ENCODE data around the gene ANKRD30A.
"Not testable (repeated sequence)": the region's sequence is repeated elsewhere in the genome, so short reads cannot be mapped to it uniquely, and the experiment has no call there.

Gene ANKRD30A

DNA sequence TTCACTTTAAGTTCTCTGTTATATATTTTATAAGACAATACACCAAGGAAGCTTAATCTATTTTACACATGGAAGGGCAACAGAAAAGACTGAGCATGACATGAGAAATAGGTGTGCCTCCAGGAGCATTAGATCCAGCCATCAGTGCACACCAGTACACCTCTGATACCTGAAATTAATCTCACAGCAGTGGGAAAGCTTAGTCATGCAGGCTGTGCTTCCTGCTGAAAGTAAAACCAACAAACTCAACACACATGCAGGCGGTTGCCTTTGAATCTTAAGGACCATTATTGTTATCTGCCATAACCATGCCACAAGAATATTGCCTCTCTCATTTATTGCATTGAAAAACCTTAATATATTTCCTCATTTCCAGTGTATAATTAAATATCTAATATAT is 16.4 kb upstream of the ANKRD30A start:
- no peaks in the 10 kb centered on the region for H3K4me1 ChIP-seq (ENCODE audit: low read depth, poor library complexity, severe bottlenecking)
- H3K27me3 ChIP-seq (ENCODE audit: insufficient read depth, low read depth), result no peaks in the 10 kb centered on the region
- no peaks in the 10 kb centered on the region for H3K79me2 ChIP-seq (ENCODE audit: insufficient read depth, low read depth)
- TF ChIP-seq, protein P1, sequence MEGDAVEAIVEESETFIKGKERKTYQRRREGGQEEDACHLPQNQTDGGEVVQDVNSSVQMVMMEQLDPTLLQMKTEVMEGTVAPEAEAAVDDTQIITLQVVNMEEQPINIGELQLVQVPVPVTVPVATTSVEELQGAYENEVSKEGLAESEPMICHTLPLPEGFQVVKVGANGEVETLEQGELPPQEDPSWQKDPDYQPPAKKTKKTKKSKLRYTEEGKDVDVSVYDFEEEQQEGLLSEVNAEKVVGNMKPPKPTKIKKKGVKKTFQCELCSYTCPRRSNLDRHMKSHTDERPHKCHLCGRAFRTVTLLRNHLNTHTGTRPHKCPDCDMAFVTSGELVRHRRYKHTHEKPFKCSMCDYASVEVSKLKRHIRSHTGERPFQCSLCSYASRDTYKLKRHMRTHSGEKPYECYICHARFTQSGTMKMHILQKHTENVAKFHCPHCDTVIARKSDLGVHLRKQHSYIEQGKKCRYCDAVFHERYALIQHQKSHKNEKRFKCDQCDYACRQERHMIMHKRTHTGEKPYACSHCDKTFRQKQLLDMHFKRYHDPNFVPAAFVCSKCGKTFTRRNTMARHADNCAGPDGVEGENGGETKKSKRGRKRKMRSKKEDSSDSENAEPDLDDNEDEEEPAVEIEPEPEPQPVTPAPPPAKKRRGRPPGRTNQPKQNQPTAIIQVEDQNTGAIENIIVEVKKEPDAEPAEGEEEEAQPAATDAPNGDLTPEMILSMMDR (conservative IDR thresholded peaks at IDR 0.05; ENCODE audit: low read depth, low read length), result no peak
- no peaks in the 10 kb centered on the region for H3K36me3 ChIP-seq (ENCODE audit: insufficient read depth)
- no peak overlapping the region for H3K4me3 ChIP-seq (IDR thresholded peaks at IDR 0.05; ENCODE audit: insufficient read depth, low read depth, low read length)
- H3K27ac ChIP-seq, result no peak overlapping the region
- no peak overlapping the region for H3K9ac ChIP-seq
- no peaks in the 10 kb centered on the region for H4K20me1 ChIP-seq (ENCODE audit: insufficient read depth)
- no peak overlapping the region for H3K4me2 ChIP-seq
- H2AFZ ChIP-seq (ENCODE audit: low read depth), result no peak overlapping the region

DNA sequence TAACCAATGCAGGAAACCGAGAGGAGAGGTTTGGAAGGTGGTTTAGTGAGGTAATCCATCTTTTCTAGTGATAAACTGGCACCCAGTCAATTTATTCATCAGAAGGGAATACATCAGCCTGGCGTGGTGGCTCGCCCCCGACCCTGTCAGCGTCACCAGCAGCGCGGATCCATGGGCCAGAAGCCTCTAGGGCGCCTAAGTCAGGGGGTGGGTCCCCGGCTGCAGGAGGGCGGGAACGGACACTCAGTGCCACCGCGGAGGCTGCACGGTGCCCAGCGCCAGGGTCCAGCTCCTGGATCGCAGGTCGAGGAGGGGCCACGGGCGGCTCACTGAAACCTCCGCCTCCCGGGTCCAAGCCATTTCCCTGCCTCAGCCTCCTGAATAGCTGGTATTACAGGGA is 866 bp upstream of the ANKRD30A start:
- H3K27ac ChIP-seq, result no peak overlapping the region
- H3K4me3 ChIP-seq (IDR thresholded peaks at IDR 0.05; ENCODE audit: insufficient read depth, low read depth, low read length), result no peak overlapping the region
- H3K9ac ChIP-seq, result no peak overlapping the region
- TF ChIP-seq, protein P1 (conservative IDR thresholded peaks at IDR 0.05; ENCODE audit: low read depth, low read length), result no peak
- H3K36me3 ChIP-seq (ENCODE audit: insufficient read depth), result no peaks in the 10 kb centered on the region
- H3K79me2 ChIP-seq (ENCODE audit: insufficient read depth, low read depth), result no peaks in the 10 kb centered on the region
- no peaks in the 10 kb centered on the region for H3K27me3 ChIP-seq (ENCODE audit: insufficient read depth, low read depth)
- H3K4me2 ChIP-seq, result no peak overlapping the region
- H3K4me1 ChIP-seq (ENCODE audit: low read depth, poor library complexity, severe bottlenecking), result no peaks in the 10 kb centered on the region
- no peaks in the 10 kb centered on the region for H4K20me1 ChIP-seq (ENCODE audit: insufficient read depth)
- no peak overlapping the region for H2AFZ ChIP-seq (ENCODE audit: low read depth)

DNA sequence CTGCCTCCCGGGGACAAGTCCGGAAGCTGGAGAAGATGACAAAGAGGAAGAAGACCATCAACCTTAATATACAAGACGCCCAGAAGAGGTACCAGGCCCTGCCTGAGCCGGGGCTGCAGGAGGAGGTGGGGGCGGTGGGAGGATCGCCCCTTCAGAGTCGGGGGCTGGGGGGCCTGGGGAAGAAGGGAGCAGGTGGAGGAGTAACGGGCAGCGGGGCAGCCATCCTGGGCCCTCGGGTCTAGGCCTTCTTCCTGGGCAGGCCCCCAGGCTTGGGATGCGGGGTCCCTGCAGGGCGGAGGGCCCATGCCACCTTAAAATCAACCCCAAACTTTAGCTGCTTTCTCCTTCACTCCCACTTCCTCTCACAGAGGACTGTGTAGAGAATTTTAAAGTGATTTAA is 523 bp downstream of the ANKRD30A start:
- Histone ChIP-seq H3K4me1 (ENCODE audit: low read depth, poor library complexity, severe bottlenecking) (no peaks in the 10 kb centered on the region), H4K20me1 (ENCODE audit: insufficient read depth) (no peaks in the 10 kb centered on the region), H3K9ac (no peak overlapping the region), H3K4me3 (IDR thresholded peaks at IDR 0.05; ENCODE audit: insufficient read depth, low read depth, low read length) (no peak overlapping the region), H3K27ac (no peak overlapping the region), H2AFZ (ENCODE audit: low read depth) (no peak overlapping the region), H3K36me3 (ENCODE audit: insufficient read depth) (no peaks in the 10 kb centered on the region), H3K4me2 (no peak overlapping the region), H3K79me2 (ENCODE audit: insufficient read depth, low read depth) (no peaks in the 10 kb centered on the region), H3K27me3 (ENCODE audit: insufficient read depth, low read depth) (no peaks in the 10 kb centered on the region)
- TF ChIP-seq, protein P1 (conservative IDR thresholded peaks at IDR 0.05; ENCODE audit: low read depth, low read length), result no peak

- no peak overlapping the region for H3K4me3 ChIP-seq (IDR thresholded peaks at IDR 0.05; ENCODE audit: insufficient read depth, low read depth, low read length)
- H2AFZ ChIP-seq (ENCODE audit: low read depth), result no peak overlapping the region
- H3K27ac ChIP-seq, result no peak overlapping the region
- no peaks in the 10 kb centered on the region for H3K4me1 ChIP-seq (ENCODE audit: low read depth, poor library complexity, severe bottlenecking)
- no peaks in the 10 kb centered on the region for H4K20me1 ChIP-seq (ENCODE audit: insufficient read depth)
- TF ChIP-seq, protein P1 (conservative IDR thresholded peaks at IDR 0.05; ENCODE audit: low read depth, low read length), result no peak
- H3K36me3 ChIP-seq (ENCODE audit: insufficient read depth), result no peaks in the 10 kb centered on the region
- no peaks in the 10 kb centered on the region for H3K27me3 ChIP-seq (ENCODE audit: insufficient read depth, low read depth)
- H3K9ac ChIP-seq, result no peak overlapping the region
- H3K4me2 ChIP-seq, result no peak overlapping the region
- no peaks in the 10 kb centered on the region for H3K79me2 ChIP-seq (ENCODE audit: insufficient read depth, low read depth)
Observed at GRCh38 chr10:37146443-37146842, 21.0 kb downstream of the ANKRD30A start.

DNA sequence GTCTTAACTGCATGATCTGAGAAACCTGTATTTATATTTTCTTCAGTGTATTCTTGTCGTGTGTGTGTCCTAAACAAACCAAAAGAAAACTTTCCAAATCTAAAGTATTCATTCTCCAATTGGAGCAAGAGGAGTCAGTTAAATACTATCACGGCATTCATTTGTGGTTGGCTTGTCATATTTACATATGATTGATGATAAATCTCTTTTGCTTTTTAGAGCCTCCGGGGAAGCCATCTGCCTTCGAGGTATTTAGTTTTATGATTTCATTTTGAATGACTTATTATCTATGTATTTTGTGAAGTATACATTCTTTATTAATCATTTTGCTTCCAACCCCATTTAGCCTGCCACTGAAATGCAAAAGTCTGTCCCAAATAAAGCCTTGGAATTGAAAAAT is 37.0 kb downstream of the ANKRD30A start:
- H3K4me2 ChIP-seq; H3K9ac ChIP-seq; H3K4me1 ChIP-seq (ENCODE audit: low read depth, poor library complexity, severe bottlenecking); H3K79me2 ChIP-seq (ENCODE audit: insufficient read depth, low read depth); H2AFZ ChIP-seq (ENCODE audit: low read depth); H4K20me1 ChIP-seq (ENCODE audit: insufficient read depth); H3K36me3 ChIP-seq (ENCODE audit: insufficient read depth); H3K27me3 ChIP-seq (ENCODE audit: insufficient read depth, low read depth); H3K27ac ChIP-seq; H3K4me3 ChIP-seq (IDR thresholded peaks at IDR 0.05; ENCODE audit: insufficient read depth, low read depth, low read length): not testable (repeated sequence)

- H4K20me1 ChIP-seq (ENCODE audit: insufficient read depth); H2AFZ ChIP-seq (ENCODE audit: low read depth); H3K9ac ChIP-seq; H3K27ac ChIP-seq; H3K4me2 ChIP-seq; H3K36me3 ChIP-seq (ENCODE audit: insufficient read depth); H3K4me3 ChIP-seq (IDR thresholded peaks at IDR 0.05; ENCODE audit: insufficient read depth, low read depth, low read length); H3K79me2 ChIP-seq (ENCODE audit: insufficient read depth, low read depth); H3K4me1 ChIP-seq (ENCODE audit: low read depth, poor library complexity, severe bottlenecking); H3K27me3 ChIP-seq (ENCODE audit: insufficient read depth, low read depth): not testable (repeated sequence)
Observed at GRCh38 chr10:37171945-37172344, 46.5 kb downstream of the ANKRD30A start.

- H3K4me3 ChIP-seq (IDR thresholded peaks at IDR 0.05; ENCODE audit: insufficient read depth, low read depth, low read length); H3K36me3 ChIP-seq (ENCODE audit: insufficient read depth); H3K9ac ChIP-seq; H3K4me1 ChIP-seq (ENCODE audit: low read depth, poor library complexity, severe bottlenecking); H3K27ac ChIP-seq; H4K20me1 ChIP-seq (ENCODE audit: insufficient read depth); H3K79me2 ChIP-seq (ENCODE audit: insufficient read depth, low read depth); H2AFZ ChIP-seq (ENCODE audit: low read depth); H3K27me3 ChIP-seq (ENCODE audit: insufficient read depth, low read depth); H3K4me2 ChIP-seq: not testable (repeated sequence)
Observed at GRCh38 chr10:37178296-37178695, 52.9 kb downstream of the ANKRD30A start.

All from KMS-11 (cell line).